Neural cell (in vitro differentiated cells): ENCODE data around the gene MARF1. TPM values are rescaled to one million over a fixed set of nuclear protein-coding genes. Genes with fewer than 3 reads are reported as not detected.

Source experiments
- H2AFZ ChIP-seq: fragments of 200-600, 300-800 bp; sonication (generic), shearing (Covaris generic); 2 replicates; pipeline ENCODE4 v1.6.0; 2014; ENCODE audit warnings: low read depth, mild to moderate bottlenecking, antibody characterized with exemption, low read length, moderate library complexity
- H3F3A ChIP-seq: fragments of 200-600 bp; shearing (Covaris generic); 2 replicates; pipeline ENCODE4 v1.6.1; 2016; ENCODE audit warnings: mild to moderate bottlenecking, moderate library complexity, mixed read lengths, antibody characterized with exemption, low read length; ENCODE audit not compliant: insufficient read depth, poor library complexity, severe bottlenecking
- H3K27ac ChIP-seq: fragments of 200-600, 300-800 bp; sonication (generic), shearing (Covaris generic); 2 replicates; pipeline ENCODE4 v1.5.1; 2014; ENCODE audit warnings: mild to moderate bottlenecking, low read length, moderate library complexity
- H3K27me3 ChIP-seq: fragments of 300-800, 200-600 bp; sonication (generic), shearing (Covaris generic); 2 replicates; pipeline ENCODE4 v1.6.0; 2014; ENCODE audit warnings: mild to moderate bottlenecking, low read depth, low read length, moderate library complexity; ENCODE audit not compliant: insufficient read depth
- H3K36me3 ChIP-seq: fragments of 300-800, 200-600 bp; sonication (generic), shearing (Covaris generic); 2 replicates; pipeline ENCODE4 v1.5.1; 2014; ENCODE audit warnings: mild to moderate bottlenecking, antibody characterized with exemption, low read length, moderate library complexity; ENCODE audit not compliant: insufficient read depth
- H3K4me2 ChIP-seq: fragments of 300-800, 200-600 bp; sonication (generic), shearing (Covaris generic); 2 replicates; pipeline ENCODE4 v1.6.0; 2014; ENCODE audit warnings: mild to moderate bottlenecking, low read length
- H3K4me3 ChIP-seq: fragments of 300-800, 200-600 bp; sonication (generic), shearing (Covaris generic); 2 replicates; pipeline ENCODE4 v1.5.1; 2014; ENCODE audit warnings: mild to moderate bottlenecking, low read length, moderate library complexity
- H3K79me2 ChIP-seq: fragments of 200-600 bp; shearing (Covaris generic); replicated peaks from 2 replicates; pipeline ENCODE4 v1.6.0; 2014; ENCODE audit warnings: mild to moderate bottlenecking, low read length, moderate library complexity; ENCODE audit not compliant: insufficient read depth
- H3K9ac ChIP-seq: fragments of 300-800, 200-600 bp; sonication (generic), shearing (Covaris generic); 2 replicates; pipeline ENCODE4 v1.6.1; 2016; ENCODE audit warnings: mild to moderate bottlenecking, low read length, mixed read lengths
- H3K9me2 ChIP-seq: fragments of 200-600 bp; shearing (Covaris generic); 2 replicates; pipeline ENCODE4 v1.6.1; 2016; ENCODE audit warnings: mild to moderate bottlenecking, low read length, mixed read lengths; ENCODE audit not compliant: insufficient read depth
- H3K9me3 ChIP-seq: fragments of 200-600, 300-800 bp; sonication (generic), shearing (Covaris generic); 2 replicates; pipeline ENCODE4 v1.6.1; 2016; ENCODE audit warnings: mild to moderate bottlenecking, mixed run types, low read length, moderate library complexity, mixed read lengths
- H4K20me1 ChIP-seq: fragments of 200-600 bp; shearing (Covaris generic); 2 replicates; pipeline ENCODE4 v1.6.1; 2016; ENCODE audit warnings: mild to moderate bottlenecking, mixed run types; ENCODE audit not compliant: insufficient read depth
- EP300 ChIP-seq: fragments of 450-650 bp; conservative IDR thresholded peaks from 2 replicates; pipeline ENCODE4 v1.6.1; 2014; ENCODE audit warnings: antibody characterized with exemption, mild to moderate bottlenecking, moderate library complexity; ENCODE audit not compliant: poor library complexity, severe bottlenecking
- EZH2 ChIP-seq: fragments of 200-600, 300-800 bp; shearing (Covaris generic), sonication (generic); IDR thresholded peaks from 2 replicates; pipeline ENCODE4 v1.6.1; 2014; ENCODE audit warnings: antibody characterized with exemption, low read length, borderline replicate concordance, mild to moderate bottlenecking; ENCODE audit not compliant: insufficient read depth, poor library complexity, severe bottlenecking
- MXI1 ChIP-seq: fragments of 450-650 bp; conservative IDR thresholded peaks from 2 replicates; pipeline ENCODE4 v1.6.1; 2014; ENCODE audit warnings: antibody characterized with exemption, mild to moderate bottlenecking; ENCODE audit not compliant: poor library complexity, severe bottlenecking
- POLR2AphosphoS5 ChIP-seq: IDR thresholded peaks from 2 replicates; pipeline ENCODE4 v1.6.1; 2012
- RAD21 ChIP-seq: fragments of 450-650 bp; conservative IDR thresholded peaks from 2 replicates; pipeline ENCODE4 v1.6.1; 2014; ENCODE audit warnings: antibody characterized with exemption, mild to moderate bottlenecking, moderate library complexity
- SMC3 ChIP-seq: fragments of 450-650 bp; conservative IDR thresholded peaks from 2 replicates; pipeline ENCODE4 v1.6.1; 2014; ENCODE audit warnings: antibody characterized with exemption, mild to moderate bottlenecking, moderate library complexity; ENCODE audit not compliant: poor library complexity
- TAF1 ChIP-seq: IDR thresholded peaks from 2 replicates; pipeline ENCODE4 v1.6.1; 2012; ENCODE audit warnings: low read depth
- polyA plus RNA-seq: library from polyadenylated mRNA; depleted of rRNA; stranded (reverse); fragments of >200 nt; gene quantifications from 2 replicates; pipeline ENCODE4 v1.2.3, GENCODE V29; 2014
- TF ChIP-seq, protein P1 (sequence below): IDR thresholded peaks from 2 replicates; pipeline ENCODE4 v1.6.1; 2012; ENCODE audit warnings: borderline replicate concordance
- TF ChIP-seq, protein P2 (sequence below): fragments of 450-650 bp; IDR thresholded peaks from 2 replicates; pipeline ENCODE4 v1.5.1; 2014; ENCODE audit warnings: antibody characterized with exemption, mild to moderate bottlenecking, moderate library complexity; ENCODE audit not compliant: poor library complexity, severe bottlenecking

MARF1 gene
- polyA plus RNA-seq, 1 donor from 2014 or later = 23.2 TPM

DNA sequence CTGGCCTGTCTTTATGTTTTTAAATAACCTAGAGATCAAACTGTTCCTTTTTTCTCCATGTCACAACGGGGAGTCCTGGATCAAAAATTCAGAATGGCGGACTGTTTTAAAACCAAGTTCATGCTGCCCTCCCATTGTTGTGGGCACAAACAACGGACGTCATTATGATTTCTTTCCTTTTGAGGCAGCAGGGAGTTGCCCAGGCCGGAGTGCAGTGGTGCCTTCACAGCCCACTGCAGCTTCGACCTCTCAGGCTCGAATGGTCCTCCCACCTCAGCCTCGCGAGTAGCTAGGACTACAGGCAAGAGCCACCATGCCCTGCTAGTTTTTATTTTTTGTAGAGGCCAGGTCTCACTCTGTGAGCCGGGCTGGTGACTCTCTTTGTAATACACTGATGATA lies 33.6 kb upstream of the MARF1 start:
- no peak overlapping the region for H3K9ac ChIP-seq
- no peaks in the 10 kb centered on the region for H3K36me3 ChIP-seq
- H3K27ac ChIP-seq = no peak overlapping the region
- H3K27me3 ChIP-seq = no peaks in the 10 kb centered on the region
- H3K4me3 ChIP-seq = no peak overlapping the region
- H4K20me1 ChIP-seq = no peaks in the 10 kb centered on the region
- no peak overlapping the region for H2AFZ ChIP-seq
- H3K4me2 ChIP-seq = no peak overlapping the region
- H3F3A ChIP-seq = no peaks in the 10 kb centered on the region
- no peaks in the 10 kb centered on the region for H3K9me2 ChIP-seq
- H3K9me3 ChIP-seq = no peaks in the 10 kb centered on the region
- no peaks in the 10 kb centered on the region for H3K79me2 ChIP-seq
- TF ChIP-seq, protein P1, sequence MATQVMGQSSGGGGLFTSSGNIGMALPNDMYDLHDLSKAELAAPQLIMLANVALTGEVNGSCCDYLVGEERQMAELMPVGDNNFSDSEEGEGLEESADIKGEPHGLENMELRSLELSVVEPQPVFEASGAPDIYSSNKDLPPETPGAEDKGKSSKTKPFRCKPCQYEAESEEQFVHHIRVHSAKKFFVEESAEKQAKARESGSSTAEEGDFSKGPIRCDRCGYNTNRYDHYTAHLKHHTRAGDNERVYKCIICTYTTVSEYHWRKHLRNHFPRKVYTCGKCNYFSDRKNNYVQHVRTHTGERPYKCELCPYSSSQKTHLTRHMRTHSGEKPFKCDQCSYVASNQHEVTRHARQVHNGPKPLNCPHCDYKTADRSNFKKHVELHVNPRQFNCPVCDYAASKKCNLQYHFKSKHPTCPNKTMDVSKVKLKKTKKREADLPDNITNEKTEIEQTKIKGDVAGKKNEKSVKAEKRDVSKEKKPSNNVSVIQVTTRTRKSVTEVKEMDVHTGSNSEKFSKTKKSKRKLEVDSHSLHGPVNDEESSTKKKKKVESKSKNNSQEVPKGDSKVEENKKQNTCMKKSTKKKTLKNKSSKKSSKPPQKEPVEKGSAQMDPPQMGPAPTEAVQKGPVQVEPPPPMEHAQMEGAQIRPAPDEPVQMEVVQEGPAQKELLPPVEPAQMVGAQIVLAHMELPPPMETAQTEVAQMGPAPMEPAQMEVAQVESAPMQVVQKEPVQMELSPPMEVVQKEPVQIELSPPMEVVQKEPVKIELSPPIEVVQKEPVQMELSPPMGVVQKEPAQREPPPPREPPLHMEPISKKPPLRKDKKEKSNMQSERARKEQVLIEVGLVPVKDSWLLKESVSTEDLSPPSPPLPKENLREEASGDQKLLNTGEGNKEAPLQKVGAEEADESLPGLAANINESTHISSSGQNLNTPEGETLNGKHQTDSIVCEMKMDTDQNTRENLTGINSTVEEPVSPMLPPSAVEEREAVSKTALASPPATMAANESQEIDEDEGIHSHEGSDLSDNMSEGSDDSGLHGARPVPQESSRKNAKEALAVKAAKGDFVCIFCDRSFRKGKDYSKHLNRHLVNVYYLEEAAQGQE = no peak
- TF ChIP-seq TAF1 (no peak), RAD21 (no peak), EZH2 (no peak), POLR2AphosphoS5 (no peak), MXI1 (no peak), SMC3 (no peak)
- TF ChIP-seq, protein P2, sequence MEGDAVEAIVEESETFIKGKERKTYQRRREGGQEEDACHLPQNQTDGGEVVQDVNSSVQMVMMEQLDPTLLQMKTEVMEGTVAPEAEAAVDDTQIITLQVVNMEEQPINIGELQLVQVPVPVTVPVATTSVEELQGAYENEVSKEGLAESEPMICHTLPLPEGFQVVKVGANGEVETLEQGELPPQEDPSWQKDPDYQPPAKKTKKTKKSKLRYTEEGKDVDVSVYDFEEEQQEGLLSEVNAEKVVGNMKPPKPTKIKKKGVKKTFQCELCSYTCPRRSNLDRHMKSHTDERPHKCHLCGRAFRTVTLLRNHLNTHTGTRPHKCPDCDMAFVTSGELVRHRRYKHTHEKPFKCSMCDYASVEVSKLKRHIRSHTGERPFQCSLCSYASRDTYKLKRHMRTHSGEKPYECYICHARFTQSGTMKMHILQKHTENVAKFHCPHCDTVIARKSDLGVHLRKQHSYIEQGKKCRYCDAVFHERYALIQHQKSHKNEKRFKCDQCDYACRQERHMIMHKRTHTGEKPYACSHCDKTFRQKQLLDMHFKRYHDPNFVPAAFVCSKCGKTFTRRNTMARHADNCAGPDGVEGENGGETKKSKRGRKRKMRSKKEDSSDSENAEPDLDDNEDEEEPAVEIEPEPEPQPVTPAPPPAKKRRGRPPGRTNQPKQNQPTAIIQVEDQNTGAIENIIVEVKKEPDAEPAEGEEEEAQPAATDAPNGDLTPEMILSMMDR = no peak

DNA sequence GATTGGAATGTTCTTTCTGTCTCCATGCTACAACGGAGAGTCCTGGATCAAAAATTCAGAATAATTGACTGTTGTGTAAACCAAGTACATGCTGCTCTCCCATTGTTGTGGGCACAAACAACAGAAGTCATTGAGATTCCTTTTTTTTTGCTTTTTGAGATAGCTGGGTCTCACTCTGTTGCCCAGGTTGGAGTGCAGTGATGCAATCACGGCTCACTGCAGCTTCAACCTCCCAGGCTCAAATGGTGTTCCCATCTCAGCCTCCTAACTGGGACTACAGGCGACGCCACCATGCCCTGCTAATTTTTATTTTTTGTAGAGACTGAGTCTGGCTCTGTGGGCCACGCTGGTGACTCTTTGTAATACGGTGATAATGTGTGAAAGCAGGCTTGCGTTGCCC lies 31.6 kb upstream of the MARF1 start:
- Histone ChIP-seq H3K9me3 (no peaks in the 10 kb centered on the region), H2AFZ (no peak overlapping the region), H3K9me2 (no peaks in the 10 kb centered on the region), H3F3A (no peaks in the 10 kb centered on the region), H3K9ac (no peak overlapping the region), H3K27me3 (no peaks in the 10 kb centered on the region), H3K27ac (no peak overlapping the region), H3K36me3 (no peaks in the 10 kb centered on the region), H4K20me1 (no peaks in the 10 kb centered on the region), H3K79me2 (no peaks in the 10 kb centered on the region), H3K4me3 (no peak overlapping the region), H3K4me2 (no peak overlapping the region)
- TF ChIP-seq RAD21 (no peak), EP300 (no peak), EZH2 (no peak), SMC3 (no peak), MXI1 (no peak), POLR2AphosphoS5 (no peak), TAF1 (no peak)
- TF ChIP-seq, protein P2 = no peak
- TF ChIP-seq, protein P1 = no peak
